CD4-positive, alpha-beta T cell treated with Interleukin-1 beta for 1 hour (primary cell): ENCODE data around the gene SLC26A6.

Source experiments
- DNase-seq, 2 donors: peaks; one replicate each; pipeline ENCODE4 v3.0.0-alpha.2; 2020 to 2022

SLC26A6 gene

DNA sequence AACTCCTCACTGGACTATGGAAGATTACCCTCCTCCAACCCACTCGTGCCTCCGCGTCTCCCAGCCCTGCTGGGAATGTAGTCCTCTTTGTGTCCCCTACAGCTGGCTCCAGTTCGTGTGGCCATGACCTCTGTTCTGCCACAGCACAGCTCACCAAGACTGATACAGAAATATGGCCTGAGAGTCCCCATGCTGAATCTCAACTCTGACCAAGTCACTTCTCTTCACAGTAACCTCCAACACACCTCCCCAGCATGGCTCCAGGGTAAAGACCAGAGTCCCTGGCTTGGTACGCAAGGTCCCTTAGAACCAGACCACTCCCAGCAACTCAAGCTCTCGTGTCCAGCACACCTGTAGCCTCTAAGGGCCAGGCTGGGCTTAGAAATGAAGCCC lies 37.9 kb downstream of the SLC26A6 start:
- DNase-seq = no peak

DNA sequence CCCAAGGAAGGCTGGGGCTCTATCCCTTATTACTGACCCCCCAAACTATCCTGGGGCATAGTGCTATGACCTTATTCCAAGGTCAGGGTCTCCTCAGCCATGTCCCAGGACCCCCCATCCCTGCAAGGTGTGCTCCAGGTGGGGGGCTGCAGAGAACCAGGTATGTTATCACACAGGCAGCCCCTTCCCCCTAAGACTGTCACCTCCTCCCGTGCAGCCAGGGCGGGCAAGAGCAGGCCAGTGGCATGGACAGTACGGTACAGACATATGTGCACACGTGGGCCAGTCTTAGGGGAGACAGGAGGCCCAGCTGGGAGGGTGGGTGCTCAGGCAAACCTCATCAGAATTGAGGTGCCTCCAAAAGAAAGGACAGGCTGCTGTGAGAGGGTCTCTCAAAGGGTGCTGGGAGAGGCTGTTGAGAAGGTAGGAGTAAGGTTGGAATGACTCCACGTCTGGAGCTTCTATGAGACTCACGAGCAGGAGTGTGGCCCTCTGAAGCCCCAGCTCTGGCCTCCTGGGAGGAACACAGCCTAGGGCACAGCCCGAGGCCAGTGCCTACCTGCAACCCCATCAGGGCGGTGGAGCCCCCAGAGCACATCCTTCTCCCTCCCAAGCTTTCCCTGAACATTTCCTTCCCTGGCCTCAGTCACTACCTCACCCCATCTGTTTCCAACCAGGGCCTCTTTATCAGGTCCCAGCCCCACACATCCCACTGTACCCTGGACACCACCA lies 38.4 kb downstream of the SLC26A6 start:
- no peak for DNase-seq

DNA sequence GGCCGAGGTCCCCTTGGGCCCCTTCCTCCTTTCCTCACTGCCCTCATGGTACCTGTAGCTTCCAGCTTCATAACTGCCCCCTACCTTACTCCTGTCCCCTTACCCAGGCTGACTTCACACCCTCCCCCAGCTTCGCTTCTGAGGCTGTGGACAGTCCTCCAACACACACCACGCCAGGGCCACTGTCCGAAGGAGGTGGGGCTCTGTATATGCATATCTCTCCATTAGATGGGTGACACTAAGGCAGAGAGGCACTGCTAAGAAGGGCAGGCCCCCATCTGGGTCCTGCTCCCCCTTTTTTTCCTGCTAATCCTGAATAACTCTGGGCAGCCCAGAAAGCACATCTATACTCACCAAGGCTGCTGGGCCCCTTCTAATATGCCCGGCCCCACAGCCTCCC lies 39.1 kb downstream of the SLC26A6 start:
- DNase-seq = no peak

DNA sequence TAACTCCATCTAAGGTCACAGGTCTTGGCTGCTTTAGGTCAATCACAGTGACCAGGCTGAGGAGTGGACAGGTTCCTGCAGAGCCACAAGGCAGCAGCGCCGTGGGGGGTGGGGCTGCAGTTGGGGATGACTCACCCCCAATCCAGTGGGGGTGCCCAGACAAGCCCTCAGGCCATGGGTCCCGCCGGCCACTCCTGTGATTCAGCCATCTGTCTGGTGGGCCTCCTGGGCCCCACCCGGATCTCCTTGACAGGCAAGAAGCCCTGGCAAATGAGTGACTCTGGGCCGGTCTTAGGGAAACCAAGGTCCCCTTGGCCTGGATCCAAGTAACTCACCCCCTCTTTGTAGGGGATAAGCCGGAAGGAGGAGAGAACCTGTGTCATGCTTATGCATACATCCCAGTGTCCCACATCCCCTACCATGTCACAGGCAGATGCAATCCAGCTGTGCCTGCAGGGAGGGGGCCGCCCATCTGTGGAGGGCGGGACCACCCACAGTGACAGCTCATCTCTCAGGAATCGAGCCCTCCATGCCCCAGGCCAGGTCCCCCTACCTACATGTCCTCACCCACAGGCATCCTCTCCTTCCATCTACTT lies 39.6 kb downstream of the SLC26A6 start:
- peak in 1 of 2 donors; percentile 22 for DNase-seq

DNA sequence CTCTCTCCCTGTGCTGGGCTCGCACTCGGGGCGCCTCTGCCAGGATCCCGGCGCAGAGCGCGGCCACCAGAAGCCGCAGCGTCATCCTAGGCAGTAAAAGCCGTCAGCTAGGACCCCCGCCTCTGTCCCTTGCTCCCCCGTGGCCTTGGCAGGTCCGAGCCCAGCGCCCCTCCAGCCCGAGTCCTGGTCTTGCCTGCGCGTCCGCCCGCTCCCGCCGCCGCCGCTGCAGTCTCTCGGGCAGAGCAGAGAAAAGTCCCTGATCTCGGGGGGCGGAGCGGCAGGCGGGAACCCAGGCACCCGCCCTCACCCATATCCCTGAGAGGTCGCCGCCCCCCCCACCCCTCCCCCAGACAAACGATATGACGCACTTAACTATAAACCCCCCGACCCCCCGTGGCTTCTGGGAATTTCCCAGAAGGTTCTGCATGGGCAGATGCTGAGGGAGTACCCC lies 40.2 kb downstream of the SLC26A6 start, which contains the start of gene COL7A1:
Gene COL7A1, minus strand, starts transcription at position 255 of the 451 bp plus-strand sequence. Its CDS starts 170 bp downstream, at position 85.
- DNase-seq = no peak

DNA sequence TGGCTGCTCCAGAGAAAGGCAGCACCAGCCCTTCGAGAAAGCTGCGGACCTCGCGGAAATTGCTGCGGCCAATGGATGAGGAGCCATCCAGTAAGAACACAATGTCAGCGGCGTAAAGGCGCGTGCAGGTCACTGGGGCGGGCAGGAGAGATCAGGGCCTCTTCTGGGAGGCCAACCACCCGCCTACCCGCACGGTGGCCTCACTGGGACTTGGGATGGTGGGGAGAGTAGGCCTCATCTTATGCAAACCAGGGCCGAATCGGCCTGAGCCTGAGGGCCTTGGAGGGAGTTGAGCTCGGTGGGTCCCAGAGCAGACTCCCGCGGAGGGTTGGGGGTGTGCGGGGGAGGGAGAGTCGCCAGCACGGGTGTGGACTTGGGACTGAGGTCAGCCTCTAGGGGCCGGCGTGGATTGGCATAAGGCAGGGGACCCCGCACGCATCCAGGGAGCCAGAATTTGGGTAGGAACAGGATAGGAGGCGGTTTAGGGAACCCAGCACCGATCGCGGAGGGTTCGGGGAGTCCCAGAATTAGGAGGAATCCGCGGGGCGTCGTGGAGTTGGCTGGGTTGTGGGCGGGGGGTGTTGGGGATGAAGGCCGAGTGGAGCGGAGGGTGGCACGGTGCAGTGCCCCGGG lies 40.7 kb downstream of the SLC26A6 start:
- no peak for DNase-seq

DNA sequence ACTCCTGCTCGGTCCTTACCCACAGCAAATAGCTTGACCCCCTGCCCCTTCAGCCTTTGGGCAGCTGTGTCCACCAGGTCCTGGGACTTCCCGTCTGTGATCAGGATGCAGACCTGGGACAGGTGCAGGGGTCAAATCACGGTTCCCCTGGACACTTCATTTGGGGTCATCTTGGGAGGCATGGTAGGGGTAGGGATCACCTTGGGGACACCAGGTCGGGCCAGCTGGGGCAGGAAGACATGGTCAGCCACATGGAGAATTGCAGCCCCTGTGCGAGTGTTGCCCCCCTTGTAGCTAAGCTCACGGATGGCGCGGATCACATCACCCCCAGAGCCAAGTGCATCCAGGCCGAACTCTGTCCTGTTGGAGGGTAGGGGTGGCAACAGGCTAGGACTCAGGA lies 41.9 kb downstream of the SLC26A6 start:
- DNase-seq = no peak

DNA sequence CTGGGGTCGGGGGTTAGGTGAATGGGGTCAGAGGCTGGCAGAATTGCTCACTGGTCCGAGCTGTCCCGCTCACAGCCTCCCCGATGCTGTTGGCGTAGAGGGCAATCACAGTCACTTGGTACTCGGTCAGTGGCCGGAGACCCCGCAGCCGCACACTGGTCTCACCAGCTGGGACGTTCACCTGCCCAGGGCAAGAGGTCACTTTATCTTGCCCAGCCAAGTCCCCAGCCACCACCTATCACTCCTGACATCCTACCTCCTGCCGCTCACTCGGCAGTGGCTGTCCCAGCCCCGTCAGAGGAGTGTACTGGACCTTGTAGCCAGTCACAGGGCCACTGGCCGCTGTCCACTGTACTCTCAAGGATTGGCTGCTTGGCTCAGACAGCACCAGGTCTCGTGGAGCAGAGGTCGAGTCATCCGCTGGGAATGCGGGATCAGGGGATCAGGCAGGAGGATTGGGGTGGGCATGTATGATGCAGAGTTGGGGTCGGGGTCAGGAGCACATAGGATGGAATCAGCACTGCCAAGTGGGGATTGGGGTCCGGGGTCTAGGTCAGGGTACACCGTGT lies 42.7 kb downstream of the SLC26A6 start:
- DNase-seq = no peak

DNA sequence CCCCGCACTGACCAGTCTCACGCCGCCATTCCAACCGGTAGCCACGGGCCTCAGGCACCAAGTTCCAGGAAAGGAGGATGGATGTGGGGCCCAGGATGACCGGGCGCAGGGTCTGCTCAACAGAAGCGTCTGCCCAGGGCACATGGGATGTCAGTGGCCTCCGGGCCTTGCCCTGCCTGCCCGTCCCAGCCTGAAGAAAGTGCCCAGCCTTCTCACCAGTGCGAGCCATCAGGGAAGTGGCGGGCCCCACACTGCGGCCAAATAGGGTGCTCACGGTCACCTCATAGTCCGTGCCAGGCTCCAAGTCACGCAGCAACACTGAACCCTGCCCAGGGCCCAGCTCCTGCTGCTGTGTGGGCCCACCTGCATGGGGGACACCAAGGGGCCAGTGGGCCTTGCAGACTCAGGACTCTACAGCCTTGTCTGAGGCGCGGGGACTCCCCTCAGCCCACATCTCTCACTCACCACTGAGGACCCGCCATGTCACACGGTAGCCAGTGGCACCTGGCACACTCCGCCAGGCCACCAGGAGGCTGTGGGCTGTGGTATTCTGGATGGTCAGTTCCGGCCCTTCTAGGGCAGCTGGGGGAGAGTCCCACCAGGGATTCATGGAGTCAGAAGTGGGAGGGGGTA lies 43.3 kb downstream of the SLC26A6 start:
- no peak for DNase-seq

DNA sequence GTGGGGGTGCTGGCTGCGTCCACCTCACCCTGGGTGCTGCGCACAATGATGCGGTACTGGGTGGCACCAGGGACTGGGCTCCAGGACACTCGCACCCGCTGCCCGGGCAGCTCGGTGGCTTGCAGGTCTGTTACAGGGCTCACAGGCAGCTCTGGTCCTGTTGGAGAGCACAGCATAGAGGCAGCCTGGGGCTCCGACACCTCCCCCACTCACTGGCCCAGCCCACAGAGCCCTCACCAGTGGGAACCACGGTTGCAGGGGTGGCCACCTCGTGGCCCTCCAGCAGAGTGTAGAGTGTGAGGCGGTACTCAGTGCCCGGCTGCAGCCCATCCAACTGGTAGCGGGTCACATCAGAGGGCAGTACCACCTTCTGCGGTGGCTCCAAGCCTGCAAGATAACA lies 43.8 kb downstream of the SLC26A6 start:
- DNase-seq = no peak

DNA sequence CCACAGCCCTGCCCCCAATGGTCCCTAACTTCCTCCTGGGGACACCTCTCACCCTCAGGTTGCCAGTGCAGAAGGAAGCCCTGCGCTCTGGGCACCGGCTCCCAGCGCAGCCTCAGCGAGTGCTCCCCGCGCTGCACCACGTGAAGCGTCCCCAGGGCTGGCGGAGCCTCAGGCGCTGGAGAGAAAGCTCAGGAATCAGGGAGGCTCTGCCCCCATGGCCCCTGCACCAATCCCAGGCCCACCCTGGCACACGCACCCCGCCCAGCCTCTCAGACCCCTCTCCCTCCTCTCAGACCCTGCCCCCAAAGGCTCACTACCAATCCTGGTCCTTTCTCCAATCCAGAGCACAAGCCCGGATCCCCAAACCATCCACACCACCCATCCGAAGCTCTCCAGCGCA lies 47.0 kb downstream of the SLC26A6 start:
- no peak for DNase-seq

DNA sequence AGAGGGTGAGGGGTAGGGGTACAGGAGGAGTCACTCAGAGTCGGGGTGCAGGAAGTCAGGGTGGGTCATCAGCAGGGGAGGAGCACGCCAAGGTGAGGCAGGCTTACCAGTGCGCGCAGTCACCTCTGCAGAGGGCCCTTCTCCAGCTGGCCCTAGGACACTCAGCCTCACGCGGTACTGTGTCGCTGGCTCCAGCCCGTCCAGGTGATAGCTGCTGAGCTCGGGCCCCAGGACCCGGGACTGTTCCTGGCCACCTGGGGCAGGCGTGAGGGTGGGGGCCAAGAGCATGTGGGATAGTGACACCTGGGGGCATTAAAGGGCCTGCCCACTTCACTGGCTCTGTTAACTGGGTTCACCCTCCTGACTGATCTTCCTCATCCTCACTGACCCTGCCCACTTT lies 47.6 kb downstream of the SLC26A6 start:
- DNase-seq = no peak

DNA sequence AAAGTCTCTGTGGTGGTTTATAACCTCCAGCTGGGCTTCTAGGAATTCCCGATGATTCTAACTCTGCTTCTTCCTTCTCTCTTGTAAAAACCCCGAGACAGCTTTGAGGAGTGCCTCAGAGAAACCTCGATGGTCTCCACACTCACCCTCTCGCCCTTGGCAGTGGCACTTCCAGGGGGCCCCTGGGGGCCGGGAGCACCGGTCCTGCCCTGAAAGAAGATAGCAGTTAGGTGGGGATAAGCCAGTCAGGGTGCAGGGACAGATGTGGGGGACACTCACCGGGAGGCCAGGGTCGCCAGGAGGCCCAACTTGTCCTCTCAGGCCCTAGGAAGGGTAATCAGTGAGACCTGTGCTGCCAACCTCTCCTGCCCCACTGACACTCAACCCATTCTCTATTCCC lies 49.9 kb downstream of the SLC26A6 start:
- DNase-seq = no peak

DNA sequence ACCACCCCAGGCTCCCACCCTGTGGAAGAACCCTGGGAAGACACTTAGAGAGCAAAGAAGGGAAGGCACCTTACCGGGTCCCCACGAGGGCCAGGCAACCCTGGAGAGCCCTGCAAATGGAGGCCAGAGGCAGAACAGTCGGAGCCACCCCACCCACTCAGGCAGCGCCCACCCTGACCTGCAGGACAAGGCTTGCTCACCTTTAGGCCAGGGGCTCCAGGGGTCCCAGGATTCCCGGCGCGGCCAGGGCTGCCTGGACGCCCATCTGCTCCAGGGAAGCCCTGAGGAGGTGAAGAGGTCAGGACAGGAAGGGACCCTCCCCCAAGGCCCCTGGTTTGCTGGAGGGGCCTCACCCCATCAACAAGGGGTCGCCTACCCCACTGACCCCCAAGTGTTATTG lies 50.4 kb downstream of the SLC26A6 start:
- DNase-seq = no peak

DNA sequence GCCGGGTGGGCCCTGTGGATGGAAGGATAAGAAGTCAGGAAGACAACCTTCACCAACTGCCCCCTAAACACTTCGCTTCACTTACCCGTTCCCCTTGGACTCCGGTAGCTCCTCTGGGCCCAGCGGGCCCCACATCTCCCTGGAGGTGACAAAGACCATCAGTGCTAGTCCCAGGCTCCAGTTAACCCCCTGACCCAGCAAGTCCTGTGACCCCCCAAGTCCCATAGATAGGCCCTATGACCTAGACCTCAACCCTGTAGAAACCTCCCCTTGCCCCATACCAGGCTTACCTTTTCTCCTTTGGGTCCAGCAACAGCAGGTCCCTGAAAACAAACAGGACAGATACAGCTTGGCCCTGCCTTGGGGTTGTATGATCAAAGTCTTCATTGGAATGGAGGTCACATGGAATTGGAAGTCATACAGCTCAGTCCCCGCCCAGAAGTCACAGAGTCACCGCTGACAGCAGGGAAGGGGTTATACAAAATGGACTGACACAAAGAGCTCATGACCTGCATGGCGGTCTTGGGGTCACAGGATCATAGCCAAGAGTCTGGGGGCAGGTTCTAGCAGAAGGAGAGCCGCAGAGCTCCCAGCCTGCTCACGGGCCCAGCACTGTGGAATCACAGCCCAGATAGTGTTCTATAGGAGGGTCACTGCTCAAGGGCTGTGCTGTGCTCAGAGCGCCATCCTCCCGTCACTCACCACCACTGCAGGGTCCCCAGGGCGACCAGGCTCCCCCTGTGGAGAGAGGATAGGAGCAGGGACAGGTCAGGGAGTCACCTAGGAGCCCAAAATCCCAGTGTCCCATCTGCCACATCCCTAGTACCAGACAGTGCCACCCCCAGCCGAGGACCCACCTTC lies 53.4 kb downstream of the SLC26A6 start:
- DNase-seq = no peak

DNA sequence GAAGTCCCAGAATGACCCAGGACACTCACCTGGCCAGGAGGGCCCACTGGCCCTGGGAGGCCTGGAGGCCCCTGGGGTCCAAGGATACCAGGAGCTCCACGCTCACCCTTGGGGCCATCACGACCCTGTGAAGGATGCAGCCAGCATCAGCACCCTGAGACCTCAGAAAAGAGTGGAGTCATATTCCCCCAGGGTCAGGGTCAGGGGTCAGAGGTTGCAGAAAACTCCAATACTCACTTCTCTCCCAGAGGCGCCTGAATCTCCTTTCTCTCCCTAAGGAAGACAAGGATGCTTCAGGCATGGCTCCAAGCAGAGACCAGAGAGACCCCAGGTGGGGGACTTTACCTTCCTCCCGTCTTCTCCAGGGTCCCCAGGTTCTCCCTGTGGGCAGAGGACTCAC lies 58.6 kb downstream of the SLC26A6 start:
- no peak for DNase-seq
